ENCODE measurements around the gene ARMC3.

DNA sequence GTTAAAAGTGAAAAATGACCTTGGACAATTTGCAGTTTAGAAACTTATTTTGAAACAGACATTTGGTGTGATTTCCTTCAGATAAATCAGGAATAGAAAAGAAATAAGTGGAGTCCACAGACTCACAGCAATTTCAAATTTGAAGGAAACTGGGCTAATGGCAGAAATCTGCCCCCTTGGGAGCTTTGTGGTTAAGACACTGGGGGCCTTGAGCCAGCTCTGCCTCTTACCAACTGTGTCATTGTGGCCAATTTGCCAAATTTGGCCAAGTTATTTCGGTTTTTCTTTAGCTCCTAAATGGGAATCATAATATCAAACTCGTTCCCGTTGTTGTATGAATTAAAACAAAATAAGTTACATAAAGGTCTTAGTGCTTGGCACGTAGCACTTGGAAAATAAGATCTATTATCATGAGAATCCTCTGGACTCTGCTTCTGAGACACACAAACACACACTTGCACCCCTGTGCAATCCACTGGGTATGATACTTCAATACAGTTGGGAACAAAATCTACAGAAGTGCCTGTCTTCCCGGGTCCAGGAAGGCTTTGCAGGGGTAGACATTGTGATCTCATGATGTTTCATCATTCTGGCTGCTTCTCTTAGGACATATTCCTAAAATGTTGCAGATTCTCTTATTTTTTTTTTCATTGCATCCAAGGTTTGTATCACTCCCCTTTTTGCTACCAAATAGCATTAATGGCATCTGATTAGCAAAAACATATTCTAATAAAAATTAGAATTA is 4.9 kb downstream of the ARMC3 start:
- TF ChIP-seq, protein P1, sequence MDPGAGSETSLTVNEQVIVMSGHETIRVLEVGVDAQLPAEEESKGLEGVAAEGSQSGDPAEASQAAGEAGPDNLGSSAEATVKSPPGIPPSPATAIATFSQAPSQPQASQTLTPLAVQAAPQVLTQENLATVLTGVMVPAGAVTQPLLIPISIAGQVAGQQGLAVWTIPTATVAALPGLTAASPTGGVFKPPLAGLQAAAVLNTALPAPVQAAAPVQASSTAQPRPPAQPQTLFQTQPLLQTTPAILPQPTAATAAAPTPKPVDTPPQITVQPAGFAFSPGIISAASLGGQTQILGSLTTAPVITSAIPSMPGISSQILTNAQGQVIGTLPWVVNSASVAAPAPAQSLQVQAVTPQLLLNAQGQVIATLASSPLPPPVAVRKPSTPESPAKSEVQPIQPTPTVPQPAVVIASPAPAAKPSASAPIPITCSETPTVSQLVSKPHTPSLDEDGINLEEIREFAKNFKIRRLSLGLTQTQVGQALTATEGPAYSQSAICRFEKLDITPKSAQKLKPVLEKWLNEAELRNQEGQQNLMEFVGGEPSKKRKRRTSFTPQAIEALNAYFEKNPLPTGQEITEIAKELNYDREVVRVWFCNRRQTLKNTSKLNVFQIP (CRISPR knock-in tag; IDR thresholded peaks at IDR 0.05; ENCODE audit: borderline replicate concordance, low read depth), result no peak
- TF ChIP-seq ZC3H10 (CRISPR knock-in tag; IDR thresholded peaks at IDR 0.05), result no peak
- no peak for TF ChIP-seq RARB (CRISPR knock-in tag; IDR thresholded peaks at IDR 0.05)
- no peak for TF ChIP-seq ZNF8 (CRISPR knock-in tag; IDR thresholded peaks at IDR 0.05)
- TF ChIP-seq, protein P2, sequence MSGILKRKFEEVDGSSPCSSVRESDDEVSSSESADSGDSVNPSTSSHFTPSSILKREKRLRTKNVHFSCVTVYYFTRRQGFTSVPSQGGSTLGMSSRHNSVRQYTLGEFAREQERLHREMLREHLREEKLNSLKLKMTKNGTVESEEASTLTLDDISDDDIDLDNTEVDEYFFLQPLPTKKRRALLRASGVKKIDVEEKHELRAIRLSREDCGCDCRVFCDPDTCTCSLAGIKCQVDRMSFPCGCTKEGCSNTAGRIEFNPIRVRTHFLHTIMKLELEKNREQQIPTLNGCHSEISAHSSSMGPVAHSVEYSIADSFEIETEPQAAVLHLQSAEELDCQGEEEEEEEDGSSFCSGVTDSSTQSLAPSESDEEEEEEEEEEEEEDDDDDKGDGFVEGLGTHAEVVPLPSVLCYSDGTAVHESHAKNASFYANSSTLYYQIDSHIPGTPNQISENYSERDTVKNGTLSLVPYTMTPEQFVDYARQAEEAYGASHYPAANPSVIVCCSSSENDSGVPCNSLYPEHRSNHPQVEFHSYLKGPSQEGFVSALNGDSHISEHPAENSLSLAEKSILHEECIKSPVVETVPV (CRISPR knock-in tag; IDR thresholded peaks at IDR 0.05), result no peak
- TF ChIP-seq BACH2 (CRISPR knock-in tag; IDR thresholded peaks at IDR 0.05; ENCODE audit: borderline replicate concordance), result no peak
- TF ChIP-seq, protein P3, sequence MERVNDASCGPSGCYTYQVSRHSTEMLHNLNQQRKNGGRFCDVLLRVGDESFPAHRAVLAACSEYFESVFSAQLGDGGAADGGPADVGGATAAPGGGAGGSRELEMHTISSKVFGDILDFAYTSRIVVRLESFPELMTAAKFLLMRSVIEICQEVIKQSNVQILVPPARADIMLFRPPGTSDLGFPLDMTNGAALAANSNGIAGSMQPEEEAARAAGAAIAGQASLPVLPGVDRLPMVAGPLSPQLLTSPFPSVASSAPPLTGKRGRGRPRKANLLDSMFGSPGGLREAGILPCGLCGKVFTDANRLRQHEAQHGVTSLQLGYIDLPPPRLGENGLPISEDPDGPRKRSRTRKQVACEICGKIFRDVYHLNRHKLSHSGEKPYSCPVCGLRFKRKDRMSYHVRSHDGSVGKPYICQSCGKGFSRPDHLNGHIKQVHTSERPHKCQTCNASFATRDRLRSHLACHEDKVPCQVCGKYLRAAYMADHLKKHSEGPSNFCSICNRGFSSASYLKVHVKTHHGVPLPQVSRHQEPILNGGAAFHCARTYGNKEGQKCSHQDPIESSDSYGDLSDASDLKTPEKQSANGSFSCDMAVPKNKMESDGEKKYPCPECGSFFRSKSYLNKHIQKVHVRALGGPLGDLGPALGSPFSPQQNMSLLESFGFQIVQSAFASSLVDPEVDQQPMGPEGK (CRISPR knock-in tag; IDR thresholded peaks at IDR 0.05; ENCODE audit: borderline replicate concordance), result no peak
- TF ChIP-seq ZFP30 (CRISPR knock-in tag; IDR thresholded peaks at IDR 0.05), result no peak
- no peak for TF ChIP-seq ZFP3 (CRISPR knock-in tag; IDR thresholded peaks at IDR 0.05)
- no peak for TF ChIP-seq GLIS3 (CRISPR knock-in tag; IDR thresholded peaks at IDR 0.05)
- TF ChIP-seq ZNF70 (CRISPR knock-in tag; IDR thresholded peaks at IDR 0.05), result no peak
- TF ChIP-seq OSR1 (CRISPR knock-in tag; IDR thresholded peaks at IDR 0.05), result no peak
- no peak for TF ChIP-seq ESRRG (CRISPR knock-in tag; IDR thresholded peaks at IDR 0.05)
